Raji (cell line): Measurements from ENCODE around the gene EML4.

Experiments
- POLR2A ChIP-seq: IDR thresholded peaks from 2 replicates; pipeline ENCODE4 v1.6.1; 2011; ENCODE audit warnings: low read depth, low read length, control low read depth; ENCODE audit not compliant: insufficient read depth

EML4 gene

DNA sequence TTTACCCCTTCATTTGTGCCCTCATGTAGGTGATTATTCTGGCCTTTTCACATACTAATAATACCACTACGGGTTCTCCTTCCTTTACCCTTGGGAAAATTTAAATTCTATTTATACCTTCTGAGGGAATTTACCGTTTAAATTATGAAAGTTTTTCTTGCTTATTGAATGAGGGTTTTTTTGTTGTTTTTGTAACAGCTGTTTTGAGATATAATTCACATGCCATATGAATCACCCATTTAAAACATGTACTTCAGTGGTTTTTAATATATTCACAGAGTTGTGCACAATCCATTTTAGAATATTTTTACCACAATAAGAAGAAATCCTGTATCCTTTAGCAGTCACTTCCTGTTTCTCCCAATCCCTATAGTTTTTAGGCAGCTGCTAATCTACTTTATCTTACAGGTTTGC, 54.7 kb downstream of the EML4 start:
- TF ChIP-seq POLR2A = no peak

DNA sequence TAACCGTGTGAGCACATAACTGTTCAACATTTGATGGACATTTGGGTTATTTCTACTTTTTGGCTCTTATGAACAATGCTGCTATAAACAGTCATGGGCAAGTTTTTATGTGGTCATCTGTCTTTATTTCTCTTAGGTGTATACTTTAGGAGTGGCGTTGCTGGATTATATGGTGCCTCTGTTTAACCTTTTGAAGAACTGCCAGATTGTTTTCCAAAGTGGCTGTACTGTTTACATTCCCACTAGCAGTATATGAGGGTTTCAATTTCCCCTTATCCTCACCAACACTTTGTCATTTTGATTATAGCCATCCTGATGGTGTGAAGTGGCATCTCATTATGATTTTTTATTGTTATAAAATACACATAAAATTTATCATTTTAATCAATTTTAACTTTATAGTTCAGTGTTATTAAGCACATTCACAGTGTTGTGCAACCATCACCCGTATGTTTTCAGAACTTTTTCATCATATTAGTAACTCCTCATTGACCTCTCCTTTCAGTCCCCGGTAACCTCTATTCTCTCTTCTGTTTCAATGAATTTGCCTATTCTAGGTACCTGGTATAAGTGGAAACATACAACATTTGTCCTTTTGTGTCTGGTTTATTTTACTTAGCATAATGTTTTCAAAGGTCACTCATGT, 55.4 kb downstream of the EML4 start:
- no peak for TF ChIP-seq POLR2A

DNA sequence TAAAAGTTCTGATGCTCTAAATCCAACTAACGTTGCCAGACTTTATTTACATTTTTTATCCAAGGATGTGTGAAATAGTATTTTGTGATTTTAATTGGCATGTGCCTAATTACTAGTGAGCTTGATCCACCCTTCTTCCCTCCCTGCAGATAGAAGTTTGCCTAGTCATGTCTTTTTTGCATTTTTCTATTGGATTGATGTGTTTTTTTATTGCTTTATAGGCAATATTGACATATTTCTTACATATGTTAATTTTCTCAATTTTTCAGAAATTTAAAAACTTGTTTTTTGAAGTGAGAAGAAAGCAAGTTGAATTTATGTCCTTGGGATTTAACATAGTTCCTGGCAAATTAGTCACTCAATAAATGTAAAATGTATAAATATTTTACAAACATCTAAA, 56.4 kb downstream of the EML4 start:
- TF ChIP-seq POLR2A = no peak

DNA sequence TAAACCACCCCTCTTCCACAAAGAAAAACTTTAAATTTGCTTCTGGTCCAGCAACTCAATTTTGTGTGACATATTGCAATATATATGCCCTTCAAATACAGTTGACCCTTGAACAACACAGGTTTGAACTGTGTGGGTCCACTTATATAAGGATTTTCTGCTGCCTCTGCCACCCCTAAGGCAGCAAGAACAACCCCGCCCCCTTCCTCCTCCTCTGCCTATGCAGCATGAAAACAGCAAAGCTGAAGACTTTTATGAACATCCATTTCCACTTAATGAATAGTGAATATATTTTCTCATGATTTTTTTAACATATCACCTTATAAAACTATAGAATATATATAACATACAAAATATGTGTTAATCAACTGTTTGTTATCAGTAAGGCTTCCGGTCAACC, 58.3 kb downstream of the EML4 start:
- TF ChIP-seq POLR2A = no peak

DNA sequence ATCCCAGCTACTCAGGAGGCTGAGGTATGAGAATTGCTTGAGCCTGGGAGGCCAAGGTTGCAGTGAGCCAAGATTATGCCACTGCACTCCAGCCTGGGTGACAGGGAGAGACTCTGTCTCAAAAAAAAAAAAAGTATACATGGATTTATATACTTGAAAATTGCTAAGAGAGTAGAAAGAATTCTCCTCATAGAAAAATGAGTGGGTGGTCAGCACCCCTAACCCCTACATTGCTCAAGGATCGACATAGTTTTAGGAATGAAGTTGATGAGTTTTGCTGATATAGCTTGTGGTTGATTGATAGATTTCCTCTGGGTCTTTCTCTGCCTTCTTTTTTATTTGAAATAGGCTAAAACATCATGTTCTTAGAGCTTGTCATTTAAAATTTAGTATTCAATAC, 58.9 kb downstream of the EML4 start:
- no peak for TF ChIP-seq POLR2A

DNA sequence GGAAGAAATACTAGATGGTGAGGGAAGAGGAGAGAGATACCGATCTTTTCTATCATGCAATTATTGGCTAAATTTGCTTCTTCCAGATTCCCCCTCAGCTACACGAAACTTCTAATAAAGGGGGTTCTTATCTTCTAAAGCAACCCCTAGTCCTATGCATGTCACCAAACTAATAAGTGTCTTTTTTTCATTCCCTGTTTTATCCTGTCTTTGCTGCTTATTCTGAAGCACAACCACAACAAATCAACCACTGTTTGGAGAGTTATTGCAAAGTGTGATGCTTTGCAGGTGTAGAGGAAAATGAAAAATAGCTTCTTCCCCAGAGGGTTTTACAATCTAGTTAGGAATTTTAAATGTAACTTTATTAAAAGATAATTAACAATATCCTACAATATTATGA, 60.8 kb downstream of the EML4 start:
- no peak for TF ChIP-seq POLR2A

DNA sequence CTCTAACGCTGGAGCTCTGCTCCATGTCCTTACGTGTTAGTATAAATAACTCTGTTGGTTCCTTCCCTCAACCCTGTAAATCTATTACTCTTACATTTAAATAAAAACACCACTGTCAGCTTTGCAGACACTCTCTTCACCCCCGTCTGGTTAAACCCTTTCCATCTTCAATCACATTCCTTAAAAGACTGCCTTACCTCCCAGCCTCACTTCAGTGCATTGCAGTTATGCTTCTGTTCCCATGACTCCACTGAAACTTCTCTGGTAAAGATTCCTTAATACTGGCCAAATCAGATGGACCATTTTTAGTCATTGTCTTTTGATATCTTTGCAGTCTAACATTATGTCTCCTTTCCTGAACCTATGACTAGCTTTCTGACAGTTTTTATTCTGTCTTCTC, 61.7 kb downstream of the EML4 start:
- TF ChIP-seq POLR2A = no peak

DNA sequence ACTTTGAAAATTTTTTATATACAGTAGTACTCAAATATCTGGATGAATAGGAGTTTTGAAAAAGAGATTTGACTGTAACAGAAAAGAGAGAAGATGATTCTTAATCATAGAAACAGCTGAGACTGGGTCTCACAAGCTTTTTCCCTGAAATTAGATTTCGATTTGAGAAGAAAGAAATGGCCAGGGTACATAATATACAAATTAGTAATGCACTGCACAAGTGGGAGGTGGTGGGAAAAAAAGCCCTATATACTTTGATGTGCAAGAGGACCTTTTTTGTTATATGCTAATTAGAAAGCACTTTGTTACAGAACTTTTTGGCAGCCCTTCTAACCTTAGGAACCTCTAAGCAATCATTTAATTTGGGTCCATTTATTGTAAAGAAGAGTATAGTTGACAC, 62.9 kb downstream of the EML4 start:
- TF ChIP-seq POLR2A = no peak

DNA sequence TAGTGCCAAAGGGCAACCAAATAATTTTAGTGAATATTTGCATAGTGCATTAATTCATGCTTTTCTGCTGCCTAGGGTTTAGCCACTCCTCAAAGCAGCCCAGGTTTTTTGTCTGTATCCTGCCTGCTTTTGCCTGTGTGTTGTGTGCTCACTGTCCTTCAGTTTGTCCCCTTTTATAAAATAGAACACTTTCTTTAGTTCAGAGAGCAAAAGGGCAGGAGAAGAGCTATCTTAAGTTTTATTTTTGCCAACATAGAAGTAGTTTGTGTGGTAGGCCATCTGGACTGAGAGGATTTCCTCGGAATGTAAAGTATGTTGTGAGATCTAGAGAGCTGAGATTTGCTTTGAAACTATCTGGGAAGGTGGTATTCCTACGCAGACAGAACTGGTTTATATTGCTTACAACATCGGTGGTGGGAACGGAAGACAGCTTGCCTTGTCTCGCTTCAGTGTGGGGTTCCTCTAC, 64.9 kb downstream of the EML4 start:
- TF ChIP-seq POLR2A = no peak

DNA sequence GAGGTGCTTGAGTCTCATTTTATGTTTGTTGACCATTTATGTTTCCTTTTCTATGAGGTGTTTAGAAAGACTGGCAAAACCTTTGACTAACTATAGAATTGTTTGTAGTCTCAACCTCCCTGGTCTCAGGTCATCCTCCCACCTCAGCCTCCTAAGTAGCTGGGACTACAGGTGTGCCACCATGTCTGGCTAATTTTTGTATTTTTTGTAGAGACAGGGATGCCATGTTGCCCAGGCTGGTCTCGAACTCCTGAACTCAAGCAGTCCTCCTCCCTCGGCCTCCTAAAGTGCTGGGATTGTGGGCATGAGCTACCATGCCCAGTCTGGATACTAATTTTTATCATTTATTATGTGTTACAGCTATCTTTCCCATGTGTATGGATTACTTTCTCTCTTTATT, 67.8 kb downstream of the EML4 start:
- TF ChIP-seq POLR2A = no peak

DNA sequence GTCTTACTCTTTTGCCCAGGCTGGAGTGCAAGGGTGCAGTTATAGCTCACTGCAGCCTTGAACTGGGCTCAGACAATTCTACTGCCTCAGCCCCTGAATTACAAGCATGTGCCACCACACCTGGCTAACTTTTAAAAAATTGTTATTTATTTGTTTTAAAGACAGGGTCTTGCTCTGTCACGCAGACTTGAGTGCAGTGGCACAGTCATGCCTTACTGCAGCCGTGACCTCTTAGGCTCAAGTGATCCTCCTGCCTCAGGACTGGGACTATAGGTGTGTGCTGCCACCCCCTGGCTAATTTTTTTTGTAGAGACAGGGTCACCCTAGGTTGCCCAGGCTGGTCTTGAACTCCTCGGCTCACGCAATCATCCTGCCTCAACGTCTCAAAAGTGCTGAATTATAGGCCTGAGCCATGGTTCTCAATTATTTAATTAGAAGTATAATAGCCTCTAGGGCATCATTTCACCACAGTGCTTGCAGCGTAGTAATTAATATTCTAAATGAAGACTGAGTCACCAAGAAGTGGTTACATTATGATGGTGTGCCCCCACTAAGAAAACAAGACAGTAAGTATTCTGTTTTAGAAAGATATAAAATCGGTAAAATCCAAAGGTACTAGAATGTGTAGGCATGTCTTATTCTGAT, 69.6 kb downstream of the EML4 start:
- TF ChIP-seq POLR2A = no peak

DNA sequence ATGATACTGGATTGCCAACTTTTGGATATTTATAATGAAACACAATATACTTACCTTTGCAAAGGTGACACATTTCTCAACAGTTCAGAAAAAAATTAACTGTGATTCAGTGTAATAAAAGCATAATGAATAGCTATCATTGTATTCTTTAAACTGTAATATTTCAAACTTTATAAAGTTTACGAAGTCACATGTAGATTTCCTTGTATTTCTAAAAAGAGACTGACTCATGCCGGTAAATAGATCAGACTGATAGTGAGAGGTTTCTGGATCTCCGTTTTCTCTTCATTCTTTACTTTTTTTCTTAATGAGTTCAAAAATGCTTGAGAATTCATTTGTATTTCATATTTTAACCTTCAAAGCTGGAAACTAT, 70.1 kb downstream of the EML4 start:
- TF ChIP-seq POLR2A = no peak

DNA sequence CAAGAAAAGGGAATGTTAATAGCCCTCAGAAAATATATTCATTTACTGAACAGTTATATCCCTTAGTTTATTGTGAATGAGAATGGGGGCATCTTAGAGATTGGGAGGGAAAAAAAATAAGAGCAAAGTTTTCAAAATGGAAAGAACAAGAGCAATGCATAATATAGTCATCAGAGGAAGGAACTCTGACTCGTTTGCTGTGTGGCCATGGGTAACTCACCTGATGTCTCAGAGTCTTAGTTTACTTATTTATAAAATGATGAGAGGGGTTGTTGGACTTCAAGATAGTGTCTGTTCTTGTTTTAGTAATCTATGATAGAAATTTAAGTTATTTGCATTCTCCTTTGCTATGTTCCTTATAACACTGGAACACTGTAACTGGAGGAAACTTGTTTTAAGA, 70.7 kb downstream of the EML4 start:
- TF ChIP-seq POLR2A = no peak

DNA sequence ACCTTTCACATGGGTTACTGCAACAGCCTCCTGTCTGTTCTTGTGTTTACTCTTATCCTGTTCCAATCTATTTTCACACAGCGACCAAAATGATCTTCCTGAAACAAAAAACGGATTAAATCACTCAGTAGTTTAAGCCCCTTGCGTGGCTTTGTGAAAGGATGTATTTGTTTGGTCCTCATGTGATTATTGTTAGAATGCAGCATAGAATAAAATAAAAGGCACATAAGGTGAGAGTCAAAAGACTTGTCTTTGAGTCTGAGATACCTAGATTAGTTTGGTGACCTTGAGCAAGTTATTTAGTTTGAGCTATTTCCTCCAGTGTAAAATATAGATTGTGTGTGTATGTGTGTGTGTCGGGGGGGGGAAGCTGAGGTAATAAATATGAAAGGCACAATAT, 72.4 kb downstream of the EML4 start:
- TF ChIP-seq POLR2A = no peak

DNA sequence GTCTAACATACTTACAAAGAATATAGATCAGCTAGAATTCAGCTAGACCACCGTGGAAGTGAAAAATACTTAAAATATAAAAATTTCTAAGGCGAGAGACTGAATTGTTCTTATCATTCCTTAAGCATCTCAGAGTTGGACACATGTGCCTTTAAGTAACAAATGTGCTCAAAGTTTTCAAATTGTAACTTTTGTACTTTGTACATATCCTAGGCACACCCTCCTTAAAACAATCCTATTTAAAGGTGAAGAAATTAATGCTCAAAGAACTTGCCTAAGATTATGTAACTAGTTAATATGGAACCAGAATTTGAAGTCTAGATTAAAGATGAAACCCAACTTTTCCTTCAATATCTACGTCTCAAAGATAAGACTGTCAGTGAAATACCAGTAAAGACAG, 74.1 kb downstream of the EML4 start:
- TF ChIP-seq POLR2A = no peak

DNA sequence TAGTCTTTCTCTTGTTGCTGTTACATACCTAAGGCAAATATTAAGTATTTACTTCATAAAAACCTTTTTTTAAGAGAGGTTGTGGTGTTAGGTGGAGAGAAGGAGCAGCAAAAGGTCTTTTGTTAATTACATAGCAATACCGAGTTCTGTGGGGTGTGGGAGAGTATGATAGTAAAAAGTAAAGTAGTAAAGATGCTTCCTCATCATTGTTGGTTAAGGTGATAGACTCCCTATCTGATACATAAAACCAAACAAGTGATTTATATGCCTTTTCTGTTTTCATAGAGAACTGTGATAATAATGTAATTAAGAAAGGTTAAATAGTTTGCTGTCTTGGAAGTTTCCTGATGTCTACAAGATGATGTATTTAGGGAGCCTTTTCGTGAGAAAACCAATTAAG, 75.4 kb downstream of the EML4 start:
- TF ChIP-seq POLR2A = no peak

DNA sequence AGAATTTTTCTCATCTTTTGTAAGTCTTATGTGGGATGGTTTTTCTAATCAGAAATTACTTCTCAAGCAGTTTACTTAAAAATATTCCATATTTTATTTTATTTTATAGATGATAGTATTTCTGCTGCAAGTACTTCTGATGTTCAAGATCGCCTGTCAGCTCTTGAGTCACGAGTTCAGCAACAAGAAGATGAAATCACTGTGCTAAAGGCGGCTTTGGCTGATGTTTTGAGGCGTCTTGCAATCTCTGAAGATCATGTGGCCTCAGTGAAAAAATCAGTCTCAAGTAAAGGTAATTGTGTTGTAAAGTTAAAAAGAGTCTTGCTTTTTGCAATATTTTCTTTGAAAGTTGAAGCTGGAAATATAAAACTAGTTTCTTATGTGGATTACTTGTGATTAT, 76.2 kb downstream of the EML4 start:
- no peak for TF ChIP-seq POLR2A
